H1 (cell line): ENCODE data around the gene CCDC144A. TPM values are rescaled to one million over a fixed set of nuclear protein-coding genes. Genes with fewer than 3 reads are reported as not detected.
"Not testable (repeated sequence)": the region's sequence is repeated elsewhere in the genome, so short reads cannot be mapped to it uniquely, and the experiment has no call there.

ENCODE experiments used
- CTCF ChIA-PET: fragments of 300-600 bp; sonication (Branson Sonifier 250); formaldehyde crosslinking; loops from one replicate; lab custom pipeline; 2021; ENCODE audit not compliant: partially characterized antibody; lab: Charles Lee
- POLR2A ChIA-PET: fragments of 300-600 bp; sonication (Branson Sonifier 250); formaldehyde crosslinking; loops from one replicate; lab custom pipeline; 2021; ENCODE audit warnings: inconsistent platforms; ENCODE audit not compliant: partially characterized antibody; lab: Charles Lee
- DNase-seq, 2 experiments: peaks; one replicate each; pipeline versions ENCODE4 v3.0.0 to v3.0.0-alpha.2; 2010 to 2022; ENCODE audit warnings: low spot score in 2 of 2, low read depth in 1 of 2, mixed read lengths in 1 of 2
- FAIRE-seq: peaks from 2 replicates; lab custom pipeline; 2011; peaks lifted over from hg19 to GRCh38; lab: Jason Lieb, UNC
- H2AFZ ChIP-seq: 2 replicates; pipeline ENCODE4 v1.8.1; 2012; ENCODE audit warnings: low read length, inconsistent platforms
- H2AK5ac ChIP-seq: 2 replicates; pipeline ENCODE4 v1.6.1; 2013; ENCODE audit warnings: low read depth, low read length
- H2BK120ac ChIP-seq: replicated peaks from 2 replicates; pipeline ENCODE3; 2013; ENCODE audit warnings: low read depth, low read length, inconsistent platforms
- H2BK12ac ChIP-seq: 2 replicates; pipeline ENCODE4 v1.6.1; 2013; ENCODE audit warnings: low read depth, low read length
- H2BK15ac ChIP-seq: 2 replicates; pipeline ENCODE4 v1.6.1; 2013; ENCODE audit warnings: low read length
- H2BK20ac ChIP-seq: 2 replicates; pipeline ENCODE4 v1.6.1; 2013; ENCODE audit warnings: low read length
- H2BK5ac ChIP-seq: 2 replicates; pipeline ENCODE4 v1.6.1; 2013; ENCODE audit warnings: low read depth, low read length
- H3K14ac ChIP-seq: 2 replicates; pipeline ENCODE4 v1.6.1; 2013; ENCODE audit warnings: inconsistent platforms; ENCODE audit not compliant: insufficient read length
- H3K18ac ChIP-seq: 2 replicates; pipeline ENCODE4 v1.6.1; 2013; ENCODE audit warnings: low read length; ENCODE audit errors: extremely low read depth
- H3K23ac ChIP-seq: 2 replicates; pipeline ENCODE4 v1.6.1; 2013; ENCODE audit warnings: inconsistent platforms; ENCODE audit not compliant: insufficient read length
- H3K23me2 ChIP-seq: 2 replicates; pipeline ENCODE4 v1.6.1; 2013; ENCODE audit warnings: low read depth, low read length
- H3K27ac ChIP-seq: 2 replicates; pipeline ENCODE4 v1.6.1; 2011; ENCODE audit warnings: low read depth, low read length, inconsistent platforms
- H3K27me3 ChIP-seq, 4 experiments: replicated peaks in 1 of 4; 1 replicate in 1 of 4; 2 replicates in 3 of 4; pipeline versions ENCODE4 v1.6.1 to v1.8.1; 2011 to 2013; ENCODE audit warnings: low read length in 3 of 4, mild to moderate bottlenecking in 3 of 4, inconsistent platforms in 2 of 4, mixed read lengths in 2 of 4, moderate library complexity in 1 of 4; ENCODE audit not compliant: control insufficient read depth in 3 of 4, insufficient read depth in 3 of 4; ENCODE audit errors: extremely low read depth in 1 of 4
- H3K36me3 ChIP-seq, 4 experiments: 2 replicates each; pipeline versions ENCODE4 v1.6.1 to v1.8.1; 2011 to 2013; ENCODE audit warnings: mild to moderate bottlenecking in 4 of 4, low read length in 3 of 4, moderate library complexity in 2 of 4, control low read depth in 1 of 4, inconsistent platforms in 1 of 4; ENCODE audit not compliant: insufficient read depth in 4 of 4, control insufficient read depth in 2 of 4
- H3K4ac ChIP-seq: replicated peaks from 2 replicates; pipeline ENCODE3; 2013; ENCODE audit warnings: low read length, low read depth, mixed read lengths, inconsistent platforms; ENCODE audit not compliant: insufficient read length
- H3K4me1 ChIP-seq, 4 experiments: replicated peaks in 1 of 4; 1 replicate in 1 of 4; 2 replicates in 3 of 4; pipeline versions ENCODE4 v1.6.1 to v1.8.1; 2011 to 2013; ENCODE audit warnings: low read length in 3 of 4, inconsistent platforms in 2 of 4, mixed read lengths in 1 of 4; ENCODE audit not compliant: insufficient read depth in 4 of 4, control insufficient read depth in 3 of 4
- H3K4me2 ChIP-seq, 2 experiments: 2 replicates each; pipeline versions ENCODE4 v1.6.1 to v1.8.1; 2011 to 2013; ENCODE audit warnings: low read depth in 2 of 2, low read length in 2 of 2, control low read depth in 1 of 2, inconsistent platforms in 1 of 2, mild to moderate bottlenecking in 1 of 2; ENCODE audit not compliant: insufficient read depth in 1 of 2
- H3K4me3 ChIP-seq, 4 experiments: fragments of 200-600, 300-600 bp in 1 of 4; sonication (generic), shearing (Covaris generic), sonication (Bioruptor Twin) in 1 of 4; 2 replicates each; pipeline versions ENCODE4 v1.5.1 to v1.8.1; 2011 to 2016; ENCODE audit warnings: low read length in 4 of 4, low read depth in 3 of 4, control low read depth in 2 of 4, inconsistent platforms in 2 of 4, mild to moderate bottlenecking in 2 of 4, mixed read lengths in 1 of 4, moderate library complexity in 1 of 4; ENCODE audit not compliant: insufficient read depth in 2 of 4; ENCODE audit errors: extremely low read depth in 1 of 4
- H3K56ac ChIP-seq: replicated peaks from 2 replicates; pipeline ENCODE3; 2013; ENCODE audit warnings: low read depth, mild to moderate bottlenecking, mixed read lengths, low read length, inconsistent platforms; ENCODE audit not compliant: insufficient read length
- H3K79me1 ChIP-seq: 2 replicates; pipeline ENCODE4 v1.6.1; 2013; ENCODE audit warnings: low read depth, low read length, control low read depth
- H3K79me2 ChIP-seq, 2 experiments: 2 replicates each; pipeline versions ENCODE4 v1.6.1 to v1.8.1; 2012 to 2013; ENCODE audit warnings: low read length in 2 of 2, mild to moderate bottlenecking in 2 of 2, inconsistent platforms in 1 of 2; ENCODE audit not compliant: insufficient read depth in 2 of 2, control insufficient read depth in 1 of 2
- H3K9ac ChIP-seq, 4 experiments: replicated peaks in 1 of 4; 1 replicate in 1 of 4; 2 replicates in 3 of 4; pipeline versions ENCODE4 v1.6.1 to v1.8.1; 2011 to 2013; ENCODE audit warnings: low read depth in 3 of 4, low read length in 3 of 4, control low read depth in 2 of 4, mild to moderate bottlenecking in 2 of 4, moderate library complexity in 2 of 4, inconsistent platforms in 1 of 4; ENCODE audit errors: extremely low read depth in 1 of 4
- H3K9me3 ChIP-seq, 2 experiments: 2 replicates each; pipeline versions ENCODE4 v1.6.1 to v1.8.1; 2012 to 2013; ENCODE audit warnings: mild to moderate bottlenecking in 2 of 2, moderate library complexity in 2 of 2, control low read depth in 1 of 2, inconsistent platforms in 1 of 2, low read depth in 1 of 2, low read length in 1 of 2, mixed read lengths in 1 of 2; ENCODE audit not compliant: insufficient read depth in 2 of 2
- H4K20me1 ChIP-seq, 2 experiments: replicated peaks in 1 of 2; 2 replicates each; pipeline versions ENCODE3 to v1.8.1; 2011 to 2013; ENCODE audit warnings: inconsistent platforms in 2 of 2, low read length in 2 of 2, mild to moderate bottlenecking in 1 of 2; ENCODE audit not compliant: insufficient read depth in 2 of 2, control insufficient read depth in 1 of 2
- H4K5ac ChIP-seq: 2 replicates; pipeline ENCODE4 v1.6.1; 2013; ENCODE audit warnings: low read length, low read depth, mixed read lengths, inconsistent platforms; ENCODE audit not compliant: insufficient read length
- H4K8ac ChIP-seq: 2 replicates; pipeline ENCODE4 v1.8.0; 2013; ENCODE audit warnings: mild to moderate bottlenecking, moderate library complexity, low read length, inconsistent platforms; ENCODE audit not compliant: insufficient read depth; ENCODE audit errors: extremely low read depth
- H4K91ac ChIP-seq: replicated peaks from 2 replicates; pipeline ENCODE3; 2013; ENCODE audit warnings: low read length, mixed read lengths, inconsistent platforms; ENCODE audit not compliant: insufficient read length
- WGBS, 2 experiments: shearing (Covaris generic) in 1 of 2; methylation state at CpG; one replicate each; pipeline versions ENCODE4 v1.1.6 to v1.1.7; 2013 to 2015; ENCODE audit warnings: low lambda C conversion rate in 2 of 2, mixed read lengths in 2 of 2, inconsistent platforms in 1 of 2, low coverage in 1 of 2, missing lambda C conversion rate in 1 of 2; ENCODE audit not compliant: insufficient replicate concordance in 2 of 2, insufficient coverage in 1 of 2, insufficient read length in 1 of 2; ENCODE audit errors: extremely low coverage in 1 of 2, missing lambda C conversion rate in 1 of 2; 5-methylcytosine and 5-hydroxymethylcytosine counted together
- polyA plus RNA-seq, 7 experiments: library from polyadenylated mRNA; depleted of rRNA in 3 of 7; stranded (reverse) in 5 of 7; unstranded in 2 of 7; fragments of >200 nt in 5 of 7; fragments of 200-250 nt in 2 of 7; gene quantifications; 1 replicate in 5 of 7; 2 replicates in 1 of 7; 4 replicates in 1 of 7; pipeline versions ENCODE4 v1.2.1 to v1.2.3, GENCODE V29; 2011 to 2013; ENCODE audit warnings: missing spikeins in 2 of 7, mixed read lengths in 2 of 7
- total RNA-seq: library from RNA; stranded (reverse); fragmentation: NEBNext Ultra II Directional; extraction: Animal tissue kit (Norgen Biotek cat#: 25700); gene quantifications from 2 replicates; pipeline ENCODE4 v1.2.1, GENCODE V29; 2021

CCDC144A gene
- total and polyA plus RNA-seq, 2 of the 8 experiments (the other 6 are each of a cell fraction or from before 2014, with no cell fraction given) = 0.35 to 1.7 TPM

DNA sequence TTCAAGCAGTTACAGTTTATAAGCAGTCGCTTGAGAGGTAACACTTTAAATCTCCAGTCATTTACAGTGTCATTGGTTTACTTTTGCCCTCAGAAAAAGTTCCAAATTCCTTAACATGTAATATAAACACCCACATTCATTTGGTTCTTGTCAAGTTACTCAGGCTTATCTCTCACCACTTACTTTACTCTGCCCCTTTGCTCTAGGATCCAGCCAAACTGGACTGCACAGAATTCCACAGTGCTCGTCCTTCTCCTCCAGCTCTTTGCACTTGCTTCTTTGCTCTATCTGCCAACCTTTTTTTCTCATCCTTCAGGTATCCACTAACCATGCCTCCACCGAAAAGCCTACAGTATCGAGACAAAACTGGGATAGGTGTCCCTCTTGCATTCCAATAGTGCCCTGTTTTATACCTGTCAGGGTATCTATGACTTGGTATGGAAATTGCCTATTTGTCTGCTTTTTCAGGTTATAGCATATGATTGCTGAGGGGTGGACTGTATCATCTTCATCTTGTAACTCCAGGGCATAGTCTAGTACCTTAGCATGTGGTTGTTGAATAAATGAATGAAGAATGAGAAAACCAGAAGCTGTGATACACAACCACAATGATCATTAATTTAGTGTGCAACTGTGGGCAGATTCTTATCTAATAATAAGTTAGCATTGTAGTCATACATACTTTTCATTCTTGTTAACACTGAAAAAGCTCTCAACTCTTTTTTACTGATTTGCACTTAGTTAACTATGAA, 82.5 kb downstream of the CCDC144A start:
- H4K5ac ChIP-seq = not testable (repeated sequence)

DNA sequence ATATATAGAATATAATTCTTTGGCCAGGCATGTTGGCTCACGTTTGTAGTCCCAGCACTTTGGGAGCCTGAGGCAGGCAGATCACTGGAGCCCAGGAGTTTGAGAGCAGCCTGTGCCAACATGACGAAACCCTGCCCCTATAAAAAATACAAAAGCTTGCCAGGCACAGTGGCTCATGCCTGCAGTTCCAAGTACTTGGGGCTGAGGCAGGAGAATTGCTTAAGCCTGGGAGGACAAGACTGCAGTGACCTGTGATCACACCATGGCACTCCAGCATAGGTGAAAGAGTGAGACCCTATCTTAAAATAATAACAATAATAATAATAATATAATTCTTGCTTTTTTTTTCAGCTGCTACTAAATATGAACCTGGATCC, 83.1 kb downstream of the CCDC144A start:
- H2AFZ ChIP-seq, H3K27me3 ChIP-seq, H4K91ac ChIP-seq, POLR2A ChIA-PET, H3K23me2 ChIP-seq, H3K14ac ChIP-seq, FAIRE-seq, H3K4me3 ChIP-seq, H3K4me2 ChIP-seq, H2AK5ac ChIP-seq, H4K8ac ChIP-seq, H3K4me1 ChIP-seq, H4K5ac ChIP-seq, H3K9ac ChIP-seq, H3K36me3 ChIP-seq, H3K79me2 ChIP-seq, DNase-seq, CTCF ChIA-PET, H2BK15ac ChIP-seq, H2BK5ac ChIP-seq, H3K23ac ChIP-seq, H3K4ac ChIP-seq, H2BK20ac ChIP-seq, H3K9me3 ChIP-seq, H3K79me1 ChIP-seq, H3K27ac ChIP-seq, H2BK120ac ChIP-seq, H3K18ac ChIP-seq, H2BK12ac ChIP-seq, H3K56ac ChIP-seq, H4K20me1 ChIP-seq: not testable (repeated sequence)
- WGBS, 2 experiments = no CpG with 5 or more reads among the region's 2 CpGs

More for the DNA sequence above, 82.5 kb downstream of the CCDC144A start:
- H3K56ac ChIP-seq, H2AK5ac ChIP-seq, H3K14ac ChIP-seq, H2BK15ac ChIP-seq, H2AFZ ChIP-seq, H4K8ac ChIP-seq, H3K4me3 ChIP-seq, H3K79me1 ChIP-seq, H3K9me3 ChIP-seq, H2BK20ac ChIP-seq, H4K91ac ChIP-seq, H2BK5ac ChIP-seq, H3K4me1 ChIP-seq, H3K18ac ChIP-seq, H3K4me2 ChIP-seq, DNase-seq, H3K4ac ChIP-seq, H3K36me3 ChIP-seq, FAIRE-seq, H3K23me2 ChIP-seq, H3K23ac ChIP-seq, H3K27ac ChIP-seq, H3K79me2 ChIP-seq, POLR2A ChIA-PET, H2BK120ac ChIP-seq, CTCF ChIA-PET, H2BK12ac ChIP-seq, H4K20me1 ChIP-seq, H3K27me3 ChIP-seq, H3K9ac ChIP-seq: not testable (repeated sequence)
- WGBS, 2 experiments = no CpG with 5 or more reads among the region's 4 CpGs
